Ascending aorta (tissue), 2 donors: ENCODE measurements around the gene SLC11A1. TPM values are rescaled to one million over a fixed set of nuclear protein-coding genes. Genes with fewer than 3 reads are reported as not detected.

Source experiments
- DNase-seq, 2 donors: peaks; one replicate each; pipeline ENCODE4 v3.0.0-alpha.2; 2019; ENCODE audit warnings: low spot score in 2 of 2
- H3K27ac ChIP-seq, 2 donors: fragments of 200-600 bp; sonication (generic); one replicate each; pipeline ENCODE4 v1.5.1; 2016 to 2017; ENCODE audit warnings: mild to moderate bottlenecking in 1 of 2
- H3K27me3 ChIP-seq: fragments of 200-600 bp; sonication (generic); one replicate; pipeline ENCODE4 v1.5.1; 2017
- H3K36me3 ChIP-seq, 2 donors: fragments of 200-600 bp; sonication (generic); one replicate each; pipeline ENCODE4 v1.5.1; 2016
- H3K4me1 ChIP-seq, 2 donors: fragments of 200-600 bp; sonication (generic); one replicate each; pipeline ENCODE4 v1.5.1; 2016 to 2017; ENCODE audit warnings: mild to moderate bottlenecking in 1 of 2
- H3K4me3 ChIP-seq, 2 donors: fragments of 200-600 bp; sonication (generic); one replicate each; pipeline ENCODE4 v1.5.1; 2016 to 2017; ENCODE audit warnings: mild to moderate bottlenecking in 1 of 2
- H3K9me3 ChIP-seq, 2 donors: fragments of 200-600 bp; sonication (generic); one replicate each; pipeline ENCODE4 v1.5.1; 2016
- CTCF ChIP-seq, 3 experiments: fragments of 200-600 bp in 2 of 3; fragments of 450-650 bp in 1 of 3; sonication (generic) in 2 of 3; IDR thresholded peaks; one replicate each; pipeline ENCODE4 v1.5.1; 2016 to 2019; ENCODE audit warnings: antibody characterized with exemption in 3 of 3, mild to moderate bottlenecking in 1 of 3, moderate library complexity in 1 of 3
- intact Hi-C: fragments of 100-400 bp; cut with DNase I; formaldehyde crosslinking; loops from one replicate; pipeline ENCODE4 v1.15.1; 2023
- total RNA-seq: library from RNA; depleted of rRNA; stranded (reverse); fragments of >200 nt; gene quantifications from one replicate; pipeline ENCODE4 v1.1.0, GENCODE V29; 2016

Gene SLC11A1
- total RNA-seq, 1 donor from 2014 or later, result 16.4 TPM

GRCh38 chr2:218341381-218341780 is 40.7 kb upstream of the SLC11A1 start:
- Histone ChIP-seq H3K27me3 (no peaks in the 10 kb centered on the region), H3K9me3 (no peaks in the 10 kb centered on the region), H3K4me3 (no peak overlapping the region), H3K27ac (no peak overlapping the region), H3K36me3 (no peaks in the 10 kb centered on the region), H3K4me1 (peaks cover 17 to 33% of the 10 kb centered on the region in 2 donors)
- intact Hi-C loops, result loop anchor here (5.0 kb wide), 1 partner anchor 39 kb away; no protein-coding TSS in a partner anchor
- DNase-seq, result no peak
- TF ChIP-seq CTCF (IDR thresholded peaks at IDR 0.05), result no peak

- no peak for TF ChIP-seq CTCF (IDR thresholded peaks at IDR 0.05)
- H3K9me3 ChIP-seq, result no peaks in the 10 kb centered on the region
- no peaks in the 10 kb centered on the region for H3K36me3 ChIP-seq
- H3K4me3 ChIP-seq, result no peak overlapping the region
- H3K27me3 ChIP-seq, result no peaks in the 10 kb centered on the region
- peak overlapping the region; percentile 86 to 96 for H3K27ac ChIP-seq
- H3K4me1 ChIP-seq, result peaks cover 17 to 33% of the 10 kb centered on the region in 2 donors
- no peak for DNase-seq
- intact Hi-C loops, result loop anchor here (1.0 to 5.0 kb wide), 2 partner anchors 20 to 41 kb away; no protein-coding TSS in a partner anchor
These were observed 39.2 kb upstream of the SLC11A1 start for GRCh38 chr2:218342837-218343236.

- peaks cover 17 to 33% of the 10 kb centered on the region in 2 donors for H3K4me1 ChIP-seq
- intact Hi-C loops, result loop anchor here (1.0 to 5.0 kb wide), 2 partner anchors 20 to 41 kb away; no protein-coding TSS in a partner anchor
- TF ChIP-seq CTCF (IDR thresholded peaks at IDR 0.05), result peak in 1 of 3 experiments; percentile 22
- H3K36me3 ChIP-seq, result no peaks in the 10 kb centered on the region
- H3K27me3 ChIP-seq, result no peaks in the 10 kb centered on the region
- H3K9me3 ChIP-seq, result no peaks in the 10 kb centered on the region
- H3K4me3 ChIP-seq, result no peak overlapping the region
- peak overlapping the region; percentile 86 to 96 for H3K27ac ChIP-seq
- DNase-seq, result peak in 1 of 2 donors; percentile 90
These were observed 38.5 kb upstream of the SLC11A1 start for GRCh38 chr2:218343591-218343990.

- H3K4me3 ChIP-seq, result no peak overlapping the region
- no peak for DNase-seq
- peak overlapping the region; percentile 86 to 96 for H3K27ac ChIP-seq
- H3K9me3 ChIP-seq, result no peaks in the 10 kb centered on the region
- no peaks in the 10 kb centered on the region for H3K36me3 ChIP-seq
- no peak for TF ChIP-seq CTCF (IDR thresholded peaks at IDR 0.05)
- peaks cover 17 to 33% of the 10 kb centered on the region in 2 donors for H3K4me1 ChIP-seq
- no peaks in the 10 kb centered on the region for H3K27me3 ChIP-seq
- intact Hi-C loops, result loop anchor here (5.0 kb wide), 1 partner anchor 42 kb away; no protein-coding TSS in a partner anchor
These were observed 37.9 kb upstream of the SLC11A1 start for GRCh38 chr2:218344090-218344754.

- Histone ChIP-seq H3K4me3 (no peak overlapping the region), H3K36me3 (no peaks in the 10 kb centered on the region), H3K27me3 (no peaks in the 10 kb centered on the region), H3K4me1 (peaks cover 17 to 33% of the 10 kb centered on the region in 2 donors), H3K27ac (peak overlapping the region; percentile 86 to 96), H3K9me3 (no peaks in the 10 kb centered on the region)
- DNase-seq, result no peak
- intact Hi-C loops, result loop anchor here (5.0 kb wide), 1 partner anchor 43 kb away; no protein-coding TSS in a partner anchor
- TF ChIP-seq CTCF (IDR thresholded peaks at IDR 0.05), result no peak
These were observed 37.2 kb upstream of the SLC11A1 start for GRCh38 chr2:218344755-218345417.
